NCI-H187 treated with DMSO at 0.1 percent for 48 hours (cell line): ENCODE results near the gene CTNNA3.
"Not testable (repeated sequence)": the region's sequence is repeated elsewhere in the genome, so short reads cannot be mapped to it uniquely, and the experiment has no call there.

Experiments
- DNase-seq: peaks from one replicate; lab custom pipeline; 2025; lab: John Stamatoyannopoulos, UW

Gene CTNNA3

GRCh38 chr10:67696029-67696428 lies at the start of gene CTNNA3:
Gene CTNNA3 (minus strand): TSS chr10:67696195.
- DNase-seq, result no peak

GRCh38 chr10:67735430-67735829 lies 39.4 kb upstream of the CTNNA3 start:
- no peak for DNase-seq

- DNase-seq, result no peak
These were observed 37.5 kb upstream of the CTNNA3 start for GRCh38 chr10:67733511-67733910.

DNA sequence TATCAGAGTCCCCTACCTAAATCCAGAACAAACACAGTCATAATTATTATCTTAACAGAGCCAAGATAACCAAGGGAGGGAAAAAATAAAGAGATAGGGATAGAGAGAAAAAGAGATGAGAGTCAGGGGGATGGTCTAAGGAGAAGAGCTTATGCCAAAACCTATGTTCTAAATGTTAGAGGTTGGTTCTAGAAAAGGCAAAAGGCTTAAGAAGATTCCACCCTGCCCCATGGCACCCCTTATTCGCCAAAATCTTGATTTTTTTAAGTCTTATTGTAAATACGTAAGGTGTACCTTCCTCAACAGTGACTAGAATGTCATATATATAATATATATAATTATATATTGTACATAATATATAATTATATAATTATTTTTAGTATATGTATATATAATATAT lies 29.6 kb upstream of the CTNNA3 start:
- no peak for DNase-seq

DNA sequence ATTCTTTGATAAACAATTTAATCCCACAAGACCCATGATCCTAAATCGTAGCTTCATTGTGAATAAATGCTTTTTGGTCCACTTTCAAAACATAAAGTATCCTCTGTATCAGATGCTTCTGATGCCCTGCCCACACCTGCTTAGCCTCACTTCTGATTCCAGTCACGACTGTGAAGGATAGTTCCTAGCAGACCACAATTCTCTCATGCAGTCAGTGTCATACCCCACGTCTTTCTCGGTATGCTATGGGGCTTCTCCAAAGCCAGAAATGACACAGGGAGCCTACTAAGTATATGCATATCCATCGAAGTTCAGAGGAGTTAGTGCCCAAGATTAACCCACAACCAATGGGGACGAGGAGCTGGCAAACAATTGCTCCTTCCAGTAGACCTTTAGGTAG lies 27.6 kb upstream of the CTNNA3 start:
- DNase-seq, result no peak

- no peak for DNase-seq
These were observed 26.1 kb upstream of the CTNNA3 start for GRCh38 chr10:67722113-67722512.

GRCh38 chr10:67716455-67716854 lies 20.5 kb upstream of the CTNNA3 start:
- DNase-seq, result not testable (repeated sequence)

DNA sequence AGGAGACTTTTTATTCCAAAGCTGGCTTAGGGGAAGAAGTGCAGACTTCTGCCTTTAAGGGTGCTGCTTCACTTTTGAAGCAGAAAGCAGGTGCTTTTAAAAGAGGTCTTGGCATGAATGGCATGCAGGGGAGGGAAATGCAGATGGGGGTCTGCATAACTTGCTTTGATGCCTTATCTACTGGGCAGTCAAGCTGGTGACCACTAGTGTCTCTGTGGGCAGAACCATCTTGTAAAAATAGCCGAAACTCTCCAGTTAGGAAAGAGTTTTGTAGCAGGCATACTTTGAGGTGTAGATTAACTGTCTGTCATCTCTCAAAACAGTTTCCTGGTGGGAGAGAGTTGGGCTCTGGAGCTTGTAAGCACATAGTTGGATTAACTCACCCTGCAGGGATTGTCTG lies 9.9 kb upstream of the CTNNA3 start:
- DNase-seq, result no peak

DNA sequence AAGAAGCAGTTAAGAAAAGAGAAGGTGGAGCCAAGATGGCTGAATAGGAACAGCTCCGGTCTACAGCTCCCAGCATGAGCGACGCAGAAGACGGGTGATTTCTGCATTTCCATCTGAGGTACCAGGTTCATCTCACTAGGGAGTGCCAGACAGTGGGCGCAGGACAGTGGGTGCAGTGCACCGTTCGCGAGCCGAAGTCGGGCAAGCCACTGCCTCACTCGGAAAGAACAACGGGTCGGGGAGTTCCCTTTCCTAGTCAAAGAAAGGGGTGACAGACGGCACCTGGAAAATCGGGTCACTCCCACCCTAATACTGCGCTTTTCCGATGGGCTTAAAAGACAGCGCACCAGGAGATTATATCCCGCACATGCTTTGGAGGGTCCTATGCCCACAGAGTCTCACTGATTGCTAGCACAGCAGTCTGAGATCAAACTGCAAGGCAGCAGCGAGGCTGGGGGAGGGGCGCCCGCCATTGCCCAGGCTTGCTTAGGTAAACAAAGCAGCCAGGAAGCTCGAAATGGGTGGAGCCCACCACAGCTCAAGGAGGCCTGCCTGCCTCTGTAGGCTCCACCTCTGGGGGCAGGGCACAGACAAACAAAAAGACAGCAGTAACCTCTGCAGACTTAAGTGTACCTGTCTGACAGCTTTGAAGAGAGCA lies 3.7 kb upstream of the CTNNA3 start:
- not testable (repeated sequence) for DNase-seq

DNA sequence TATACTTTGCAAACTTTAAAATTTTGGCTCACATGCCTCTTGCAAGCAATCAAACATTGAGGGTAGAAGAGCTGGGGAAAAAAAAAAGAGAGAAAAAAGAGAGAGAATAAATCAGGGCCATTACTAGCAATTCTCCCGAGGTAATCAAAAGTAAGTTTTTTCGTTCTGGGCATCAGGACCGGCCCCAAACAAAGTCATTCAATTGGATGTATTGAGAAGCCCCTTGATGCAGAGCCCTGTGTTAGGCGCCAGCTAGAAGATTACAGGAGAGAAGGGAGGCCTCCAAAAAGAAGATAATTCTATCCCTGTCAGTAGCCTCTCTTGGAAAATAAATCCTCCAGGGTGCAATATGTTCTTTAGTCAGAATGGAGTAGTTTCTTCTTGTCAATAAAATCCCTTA lies 2.2 kb upstream of the CTNNA3 start:
- DNase-seq, result no peak

DNA sequence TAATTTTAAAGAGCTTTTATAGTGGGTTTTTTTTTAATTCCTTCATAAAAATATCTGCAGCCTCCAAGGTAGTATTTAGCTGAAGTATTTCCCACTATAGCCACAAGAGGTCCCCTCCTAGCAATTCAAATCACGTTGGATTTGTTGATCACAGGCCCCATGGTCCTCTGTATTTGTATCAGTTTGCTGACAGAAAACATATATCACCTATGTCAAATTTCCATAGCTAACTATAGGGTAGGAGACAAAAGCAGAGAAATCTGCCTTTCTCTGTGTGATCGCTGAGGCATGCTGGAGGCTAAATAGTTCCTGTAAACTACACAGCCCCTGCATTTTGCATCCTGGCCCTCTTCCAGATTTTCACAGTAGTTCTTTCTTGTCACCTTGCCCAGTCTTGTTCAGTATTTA lies 1.7 kb upstream of the CTNNA3 start:
- DNase-seq, result no peak

DNA sequence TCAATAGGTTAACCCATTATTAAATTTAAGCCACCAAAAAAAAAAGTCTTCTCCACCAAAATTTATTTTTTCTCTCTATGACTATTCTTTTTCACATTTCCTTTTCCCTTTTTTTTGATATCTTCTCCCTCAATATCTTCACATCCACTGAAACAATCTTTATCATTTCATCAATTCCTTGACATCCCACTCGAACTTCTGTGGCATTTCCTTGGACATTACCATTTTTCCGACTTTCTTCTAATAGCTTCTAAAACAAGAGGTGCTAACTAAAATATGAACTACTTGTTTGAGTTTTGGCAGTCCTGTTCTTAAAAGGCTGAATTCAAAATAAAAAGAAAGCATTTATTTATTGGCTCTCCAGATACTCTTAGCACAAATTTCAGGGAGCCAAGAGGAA lies 684 bp upstream of the CTNNA3 start:
- no peak for DNase-seq

DNA sequence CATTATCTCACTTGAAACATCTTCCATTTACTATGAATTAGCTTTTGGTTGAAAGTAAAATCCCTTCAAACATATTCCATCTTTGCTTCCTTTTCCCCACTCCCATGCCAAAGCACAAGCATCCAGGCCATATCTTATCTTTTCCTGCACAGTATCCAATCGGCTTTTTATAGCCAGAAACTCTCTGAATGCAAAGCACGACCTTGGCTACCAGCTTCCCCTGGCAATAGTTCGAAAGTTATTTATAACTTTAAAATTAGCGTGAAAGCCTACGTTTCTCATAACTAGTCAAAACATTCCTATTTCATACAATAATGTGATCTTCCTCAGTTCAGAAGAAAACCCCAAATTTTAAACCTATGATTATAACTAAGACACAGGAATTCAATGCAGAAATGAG lies 440 bp downstream of the CTNNA3 start:
- DNase-seq, result no peak

- not testable (repeated sequence) for DNase-seq
These were observed 4.1 kb downstream of the CTNNA3 start for GRCh38 chr10:67691861-67692260.

GRCh38 chr10:67690540-67690939 lies 5.5 kb downstream of the CTNNA3 start:
- DNase-seq, result not testable (repeated sequence)

DNA sequence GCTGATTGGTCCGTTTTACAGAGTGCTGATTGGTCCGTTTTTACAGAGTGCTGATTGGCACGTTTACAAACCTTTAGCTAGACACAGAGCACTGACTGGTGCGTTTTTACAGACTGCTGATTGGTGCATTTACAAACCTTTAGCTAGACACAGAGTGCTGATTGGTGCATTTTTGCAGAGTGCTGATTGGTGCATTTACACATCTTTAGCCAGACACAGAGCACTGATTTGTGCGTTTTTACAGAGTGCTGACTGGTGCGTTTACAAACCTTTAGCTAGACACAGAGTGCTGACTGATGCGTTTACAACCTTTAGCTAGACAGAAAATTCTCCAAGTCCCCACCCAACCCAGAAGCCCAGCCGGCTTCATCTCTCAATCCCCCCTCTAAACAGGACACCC lies 11.9 kb downstream of the CTNNA3 start:
- DNase-seq, result not testable (repeated sequence)

DNA sequence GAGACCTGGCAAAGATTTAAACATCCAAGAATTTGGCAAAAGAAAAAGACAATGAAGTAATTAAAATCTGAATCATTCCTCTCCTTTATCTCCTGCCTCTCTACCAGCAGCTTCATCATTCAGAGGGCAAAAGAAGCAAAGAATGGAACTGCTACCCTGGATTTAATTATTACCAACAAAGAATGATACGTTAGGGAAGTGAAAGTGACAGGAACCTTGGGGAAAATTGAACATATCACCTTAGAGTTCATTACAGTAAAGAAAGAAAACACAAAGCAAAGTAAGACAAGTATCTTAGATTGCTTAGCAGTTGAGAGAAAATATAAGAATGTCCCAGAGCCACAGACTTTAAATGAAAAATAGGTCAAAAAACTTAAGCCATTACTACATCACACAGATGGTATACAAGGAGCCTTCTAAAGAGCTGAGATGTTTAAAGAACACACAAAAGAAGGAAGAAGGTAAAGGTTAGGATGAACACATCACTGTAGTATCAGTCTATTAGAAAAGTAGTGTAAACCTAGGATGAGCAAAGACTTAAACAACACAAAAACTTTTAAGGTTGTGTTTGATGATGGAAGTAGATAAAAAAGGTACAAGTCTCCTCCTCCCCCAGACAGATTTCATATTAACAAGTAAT lies 17.5 kb downstream of the CTNNA3 start:
- no peak for DNase-seq

- no peak for DNase-seq
These were observed 19.7 kb downstream of the CTNNA3 start for GRCh38 chr10:67676208-67676825.

- DNase-seq, result no peak
These were observed 25.6 kb downstream of the CTNNA3 start for GRCh38 chr10:67670401-67670800.

DNA sequence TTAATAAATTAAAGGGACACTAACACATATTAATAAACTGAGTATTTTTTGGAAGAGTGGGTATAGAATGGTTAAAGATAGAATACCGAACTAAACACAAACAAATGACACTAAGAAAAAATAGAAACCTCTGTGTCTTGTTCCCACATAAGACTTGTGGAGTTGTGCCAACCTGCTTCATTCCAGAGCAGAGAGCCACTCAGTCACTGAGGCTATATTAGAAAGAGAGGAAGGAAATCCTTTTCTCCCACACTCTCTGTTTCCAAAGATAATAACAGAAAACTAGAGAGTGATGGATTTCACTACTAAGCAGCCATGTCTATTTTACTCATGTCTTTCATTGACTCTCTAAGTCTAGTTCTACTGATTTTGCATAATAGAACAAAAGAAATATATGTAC lies 26.0 kb downstream of the CTNNA3 start:
- DNase-seq, result no peak

GRCh38 chr10:67668448-67668847 lies 27.5 kb downstream of the CTNNA3 start:
- DNase-seq, result no peak

GRCh38 chr10:67667035-67667425 lies 29.0 kb downstream of the CTNNA3 start:
- DNase-seq, result no peak

DNA sequence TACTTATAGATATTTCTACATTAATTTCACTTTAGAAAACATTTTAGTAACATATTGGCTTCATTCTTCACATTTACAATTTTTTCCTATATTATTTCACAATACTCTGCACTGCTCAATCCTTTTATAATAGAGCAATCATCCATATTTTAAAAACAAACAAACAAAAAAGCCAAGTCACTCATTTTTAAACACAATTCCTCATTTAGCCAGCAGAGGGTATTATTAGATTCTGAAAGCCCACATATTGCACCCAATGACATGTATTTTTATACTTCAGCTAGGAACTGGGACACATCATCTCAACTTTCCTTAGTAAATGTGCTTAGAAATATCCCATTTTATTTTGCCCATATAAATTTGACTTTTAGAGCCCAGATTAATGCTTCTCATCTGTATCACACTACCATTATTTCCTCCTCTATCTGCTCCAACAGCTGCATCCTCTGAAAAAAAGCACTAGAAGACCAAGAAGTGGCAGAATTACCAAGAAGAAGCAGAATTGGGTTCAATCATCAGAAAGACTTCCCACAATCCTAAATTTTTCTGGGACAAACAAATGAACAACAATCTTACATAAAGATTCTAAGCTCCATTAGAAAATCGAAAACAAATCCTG lies 29.5 kb downstream of the CTNNA3 start:
- no peak for DNase-seq
